CD14-positive monocyte (primary cell): ENCODE results near the gene RTRAF. TPM values are rescaled to one million over a fixed set of nuclear protein-coding genes. Genes with fewer than 3 reads are reported as not detected.

Experiments used
- DNase-seq, 3 donors: peaks; one replicate each; pipeline ENCODE4 v3.0.0-alpha.2; 2011 to 2022
- H2AFZ ChIP-seq: 2 replicates; pipeline ENCODE4 v1.6.0; 2012; ENCODE audit warnings: mild to moderate bottlenecking, low read depth, low read length, inconsistent platforms; ENCODE audit not compliant: insufficient read depth, poor library complexity, severe bottlenecking
- H3K27ac ChIP-seq, 2 donors: 1 replicate in 1 of 2; 2 replicates in 1 of 2; pipeline ENCODE4 v1.5.1; 2012 to 2013; ENCODE audit warnings: low read length in 2 of 2, control low read depth in 1 of 2, inconsistent platforms in 1 of 2, low read depth in 1 of 2, mild to moderate bottlenecking in 1 of 2
- H3K27me3 ChIP-seq, 2 donors: one replicate each; pipeline versions ENCODE4 v1.6.0 to v1.6.1; 2011 to 2013; ENCODE audit warnings: low read length in 2 of 2; ENCODE audit not compliant: control insufficient read depth in 2 of 2, insufficient read depth in 2 of 2
- H3K36me3 ChIP-seq, 2 donors: replicated peaks in 1 of 2; 1 replicate in 1 of 2; 2 replicates in 1 of 2; pipeline versions ENCODE4 v1.5.1 to v1.6.1; 2012 to 2013; ENCODE audit warnings: low read length in 2 of 2, control low read depth in 1 of 2, inconsistent platforms in 1 of 2, mild to moderate bottlenecking in 1 of 2; ENCODE audit not compliant: insufficient read depth in 2 of 2, control insufficient read depth in 1 of 2
- H3K4me1 ChIP-seq, 2 donors: 1 replicate in 1 of 2; 2 replicates in 1 of 2; pipeline versions ENCODE4 v1.5.1 to v1.6.1; 2012 to 2013; ENCODE audit warnings: low read length in 2 of 2, control low read depth in 1 of 2, inconsistent platforms in 1 of 2, mild to moderate bottlenecking in 1 of 2, moderate library complexity in 1 of 2; ENCODE audit not compliant: insufficient read depth in 2 of 2, control insufficient read depth in 1 of 2
- H3K4me2 ChIP-seq: replicated peaks from 2 replicates; pipeline ENCODE3; 2012; ENCODE audit warnings: low read length, moderate library complexity, mild to moderate bottlenecking; ENCODE audit not compliant: poor library complexity, severe bottlenecking; ENCODE audit errors: extremely low read depth
- H3K4me3 ChIP-seq, 3 experiments: fragments of 200-600 bp in 1 of 3; sonication (generic) in 1 of 3; replicated peaks in 1 of 3; 1 replicate in 2 of 3; 2 replicates in 1 of 3; pipeline ENCODE4 v1.5.1; 2011 to 2013; ENCODE audit warnings: low read length in 3 of 3, mild to moderate bottlenecking in 3 of 3, control low read depth in 2 of 3, low read depth in 2 of 3, inconsistent platforms in 1 of 3, moderate library complexity in 1 of 3
- H3K79me2 ChIP-seq: 2 replicates; pipeline ENCODE4 v1.6.0; 2012; ENCODE audit warnings: mild to moderate bottlenecking, control low read depth, inconsistent platforms, low read length, moderate library complexity; ENCODE audit not compliant: insufficient read depth
- H3K9ac ChIP-seq: 2 replicates; pipeline ENCODE4 v1.6.0; 2017; ENCODE audit warnings: low read length, mild to moderate bottlenecking; ENCODE audit not compliant: insufficient read depth, poor library complexity, severe bottlenecking
- H3K9me3 ChIP-seq, 2 donors: replicated peaks in 1 of 2; 1 replicate in 1 of 2; 2 replicates in 1 of 2; pipeline versions ENCODE4 v1.5.1 to v1.6.1; 2012 to 2013; ENCODE audit warnings: low read length in 2 of 2, control low read depth in 1 of 2; ENCODE audit not compliant: control insufficient read depth in 1 of 2, insufficient read depth in 1 of 2
- H4K20me1 ChIP-seq: 2 replicates; pipeline ENCODE4 v1.6.0; 2012; ENCODE audit warnings: mild to moderate bottlenecking, low read length, control low read depth, moderate library complexity; ENCODE audit not compliant: insufficient read depth
- H3K27ac Mint-ChIP-seq, 7 donors: one replicate each; pipeline ENCODE4 v1.8.0; 2020; ENCODE audit warnings: mild to moderate bottlenecking in 7 of 7, mixed read lengths in 7 of 7, moderate library complexity in 6 of 7, inconsistent platforms in 2 of 7
- H3K27me3 Mint-ChIP-seq, 3 donors: one replicate each; pipeline ENCODE4 v1.8.0; 2021 to 2022; ENCODE audit warnings: low read depth in 3 of 3, mild to moderate bottlenecking in 3 of 3, mixed read lengths in 3 of 3, moderate library complexity in 3 of 3, inconsistent platforms in 1 of 3
- H3K36me3 Mint-ChIP-seq, 2 donors: one replicate each; pipeline ENCODE4 v1.8.0; 2020; ENCODE audit warnings: mixed read lengths in 2 of 2, inconsistent platforms in 1 of 2, mild to moderate bottlenecking in 1 of 2
- H3K4me1 Mint-ChIP-seq: one replicate; pipeline ENCODE4 v1.8.0; 2020; ENCODE audit warnings: mild to moderate bottlenecking, mixed read lengths
- H3K4me3 Mint-ChIP-seq, 2 donors: one replicate each; pipeline ENCODE4 v1.8.0; 2020; ENCODE audit warnings: mild to moderate bottlenecking in 2 of 2, mixed read lengths in 2 of 2, moderate library complexity in 1 of 2
- H3K9me3 Mint-ChIP-seq, 7 donors: one replicate each; pipeline ENCODE4 v1.8.0; 2020 to 2022; ENCODE audit warnings: mixed read lengths in 7 of 7, mild to moderate bottlenecking in 6 of 7, moderate library complexity in 6 of 7, inconsistent platforms in 2 of 7
- WGBS: methylation state at CpG from one replicate; pipeline ENCODE4 v1.1.5; 2013; ENCODE audit warnings: missing lambda C conversion rate; ENCODE audit not compliant: insufficient coverage; 5-methylcytosine and 5-hydroxymethylcytosine counted together
- intact Hi-C, 2 donors: fragments of 100-400 bp; cut with micrococcal nuclease; formaldehyde crosslinking; loops; one replicate each; pipeline versions ENCODE4 v1.15.0 to v1.15.1; 2023
- polyA plus RNA-seq, 3 donors: library from polyadenylated mRNA; depleted of rRNA in 1 of 3; unstranded in 2 of 3; stranded (reverse) in 1 of 3; fragments of 300-500 nt in 2 of 3; fragments of >200 nt in 1 of 3; fragmentation: Illumina TruSeq in 2 of 3; gene quantifications; 1 replicate in 2 of 3; 2 replicates in 1 of 3; pipeline ENCODE4 v1.2.3, GENCODE V29; 2012 to 2021
- TF ChIP-seq, protein P1 (sequence below): fragments of 200-600 bp; IDR thresholded peaks from one replicate; pipeline ENCODE4 v1.8.0; 2022; ENCODE audit warnings: antibody characterized with exemption, mild to moderate bottlenecking

RTRAF gene
- polyA plus RNA-seq, 3 donors: 51.6 to 152 (median 149) TPM

DNA sequence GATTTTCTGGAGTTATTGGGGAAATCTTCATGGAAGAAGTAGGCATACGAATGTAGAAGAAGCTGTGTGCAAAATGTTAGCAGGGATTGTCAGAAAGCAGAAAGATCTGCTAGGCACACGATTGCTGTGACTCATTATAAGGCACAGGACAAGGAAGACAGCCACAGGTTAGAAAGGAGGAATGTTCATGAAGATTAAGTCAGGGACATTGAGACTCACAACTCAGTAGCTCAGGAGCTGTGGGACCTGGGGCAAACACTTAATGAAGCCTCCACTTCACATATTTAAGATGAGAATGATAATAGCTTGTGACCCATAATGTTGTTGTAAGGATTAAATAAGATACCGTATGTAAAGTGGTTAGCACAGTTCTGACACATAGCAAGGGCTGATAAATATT, 26.6 kb upstream of the RTRAF start:
- H3K4me2 ChIP-seq: no peak overlapping the region
- H3K27ac ChIP-seq: no peak overlapping the region
- H3K36me3 Mint-ChIP-seq: peaks cover 74 to 77% of the 10 kb centered on the region in 2 donors

DNA sequence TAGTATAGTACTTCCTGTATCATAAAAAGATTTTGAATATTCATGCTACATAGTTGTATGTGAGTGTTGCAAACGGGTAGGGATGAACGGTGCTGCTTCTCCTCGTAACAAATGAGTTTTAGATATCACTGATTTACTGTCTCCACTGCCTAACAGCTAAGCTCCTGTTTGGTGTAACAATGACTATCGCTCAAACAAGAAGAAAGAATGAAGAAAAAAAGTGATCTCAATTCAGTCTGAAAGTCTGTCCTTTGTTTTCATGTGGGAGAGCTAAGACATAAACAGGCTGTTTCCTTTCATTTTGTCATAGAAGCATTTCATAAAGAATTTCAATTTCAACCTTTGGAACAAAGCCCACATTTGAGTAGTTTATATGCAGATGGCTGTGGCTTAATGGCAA, 26.1 kb upstream of the RTRAF start:
- Mint-ChIP-seq H3K4me1 (peaks cover 12% of the 10 kb centered on the region), H3K27ac (peak overlapping the region in 3 of 7 donors; percentile 16 to 25 (median 17))

More for the DNA sequence above, 26.6 kb upstream of the RTRAF start:
- Mint-ChIP-seq H3K4me1 (peaks cover 12% of the 10 kb centered on the region), H3K9me3 (peaks cover 5 to 24% (median 10%) of the 10 kb centered on the region in 7 donors), H3K27me3 (peaks cover 0 to 4% (median 0%) of the 10 kb centered on the region in 3 donors), H3K4me3 (no peak overlapping the region), H3K27ac (peak overlapping the region in 2 of 7 donors; percentile 4 to 46)
- H3K4me3 ChIP-seq: no peak overlapping the region
- H3K4me1 ChIP-seq: no peaks in the 10 kb centered on the region
- peaks cover 28% of the 10 kb centered on the region for H4K20me1 ChIP-seq
- intact Hi-C loops: no loop called here
- no peak for DNase-seq
- WGBS: 50% methylated on average over 1 of the region's 3 CpGs
- peaks cover 7% of the 10 kb centered on the region in 2 donors for H3K9me3 ChIP-seq
- H3K27me3 ChIP-seq: no peaks in the 10 kb centered on the region
- no peak overlapping the region for H2AFZ ChIP-seq
- H3K9ac ChIP-seq: no peak overlapping the region
- TF ChIP-seq, protein P1, sequence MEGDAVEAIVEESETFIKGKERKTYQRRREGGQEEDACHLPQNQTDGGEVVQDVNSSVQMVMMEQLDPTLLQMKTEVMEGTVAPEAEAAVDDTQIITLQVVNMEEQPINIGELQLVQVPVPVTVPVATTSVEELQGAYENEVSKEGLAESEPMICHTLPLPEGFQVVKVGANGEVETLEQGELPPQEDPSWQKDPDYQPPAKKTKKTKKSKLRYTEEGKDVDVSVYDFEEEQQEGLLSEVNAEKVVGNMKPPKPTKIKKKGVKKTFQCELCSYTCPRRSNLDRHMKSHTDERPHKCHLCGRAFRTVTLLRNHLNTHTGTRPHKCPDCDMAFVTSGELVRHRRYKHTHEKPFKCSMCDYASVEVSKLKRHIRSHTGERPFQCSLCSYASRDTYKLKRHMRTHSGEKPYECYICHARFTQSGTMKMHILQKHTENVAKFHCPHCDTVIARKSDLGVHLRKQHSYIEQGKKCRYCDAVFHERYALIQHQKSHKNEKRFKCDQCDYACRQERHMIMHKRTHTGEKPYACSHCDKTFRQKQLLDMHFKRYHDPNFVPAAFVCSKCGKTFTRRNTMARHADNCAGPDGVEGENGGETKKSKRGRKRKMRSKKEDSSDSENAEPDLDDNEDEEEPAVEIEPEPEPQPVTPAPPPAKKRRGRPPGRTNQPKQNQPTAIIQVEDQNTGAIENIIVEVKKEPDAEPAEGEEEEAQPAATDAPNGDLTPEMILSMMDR: no peak
- no peaks in the 10 kb centered on the region for H3K79me2 ChIP-seq
- peaks cover 15 to 81% of the 10 kb centered on the region in 2 donors for H3K36me3 ChIP-seq

More for the DNA sequence above, 26.1 kb upstream of the RTRAF start:
- TF ChIP-seq, protein P1: no peak
- DNase-seq: no peak
- intact Hi-C loops: no loop called here
- Histone ChIP-seq H3K27ac (no peak overlapping the region), H2AFZ (no peak overlapping the region), H3K9ac (no peak overlapping the region), H3K9me3 (peaks cover 3 to 7% of the 10 kb centered on the region in 2 donors), H3K36me3 (peaks cover 11 to 81% of the 10 kb centered on the region in 2 donors), H3K79me2 (no peaks in the 10 kb centered on the region), H3K4me2 (no peak overlapping the region), H3K4me3 (no peak overlapping the region), H4K20me1 (peaks cover 24% of the 10 kb centered on the region), H3K4me1 (no peaks in the 10 kb centered on the region), H3K27me3 (no peaks in the 10 kb centered on the region)
- Mint-ChIP-seq H3K9me3 (peaks cover 0 to 20% (median 7%) of the 10 kb centered on the region in 7 donors), H3K27me3 (peaks cover 0 to 4% (median 0%) of the 10 kb centered on the region in 3 donors), H3K36me3 (peaks cover 75 to 77% of the 10 kb centered on the region in 2 donors), H3K4me3 (no peak overlapping the region)
- 20% methylated on average over 1 of the region's 4 CpGs for WGBS
